ENCODE results near the gene JAZF1.
A peak's percentile ranks its signal among the peaks of the same experiment; 100 is the strongest.
"Not testable (repeated sequence)": the region's sequence is repeated elsewhere in the genome, so short reads cannot be mapped to it uniquely, and the experiment has no call there.

JAZF1 gene

GRCh38 chr7:28037220-28038010 is 143.2 kb downstream of the JAZF1 start:
- FAIRE-seq = peak; percentile 97

- FAIRE-seq = no peak
Measured at GRCh38 chr7:28036696-28037095, 143.9 kb downstream of the JAZF1 start.

- FAIRE-seq = no peak
Measured at GRCh38 chr7:28033386-28033785, 147.2 kb downstream of the JAZF1 start.

- FAIRE-seq = no peak
Measured at GRCh38 chr7:28032738-28033380, 147.7 kb downstream of the JAZF1 start.

GRCh38 chr7:28029051-28029450 is 151.5 kb downstream of the JAZF1 start:
- no peak for FAIRE-seq

GRCh38 chr7:28028471-28028870 is 152.1 kb downstream of the JAZF1 start:
- FAIRE-seq = no peak

- no peak for FAIRE-seq
Measured at GRCh38 chr7:28026237-28026636, 154.4 kb downstream of the JAZF1 start.

- FAIRE-seq = no peak
Measured at GRCh38 chr7:28024786-28025334, 155.7 kb downstream of the JAZF1 start.

GRCh38 chr7:28020302-28020940 is 160.2 kb downstream of the JAZF1 start:
- FAIRE-seq = peak; percentile 12

GRCh38 chr7:28018856-28019465 is 161.6 kb downstream of the JAZF1 start:
- no peak for FAIRE-seq

- FAIRE-seq = no peak
Measured at GRCh38 chr7:28018446-28018845, 162.1 kb downstream of the JAZF1 start.

- no peak for FAIRE-seq
Measured at GRCh38 chr7:28018020-28018419, 162.6 kb downstream of the JAZF1 start.

- FAIRE-seq = no peak
Measured at GRCh38 chr7:28017372-28017771, 163.2 kb downstream of the JAZF1 start.

GRCh38 chr7:28016297-28016696 is 164.3 kb downstream of the JAZF1 start:
- no peak for FAIRE-seq

- no peak for FAIRE-seq
Measured at GRCh38 chr7:28015169-28015568, 165.4 kb downstream of the JAZF1 start.

GRCh38 chr7:28014340-28014739 is 166.3 kb downstream of the JAZF1 start:
- FAIRE-seq = not testable (repeated sequence)

GRCh38 chr7:28013441-28013840 is 167.2 kb downstream of the JAZF1 start:
- no peak for FAIRE-seq

GRCh38 chr7:28013019-28013418 is 167.6 kb downstream of the JAZF1 start:
- FAIRE-seq = no peak

- FAIRE-seq = no peak
Measured at GRCh38 chr7:28008911-28009310, 171.7 kb downstream of the JAZF1 start.

- FAIRE-seq = no peak
Measured at GRCh38 chr7:28008171-28008570, 172.4 kb downstream of the JAZF1 start.

- FAIRE-seq = no peak
Measured at GRCh38 chr7:28006491-28006890, 174.1 kb downstream of the JAZF1 start.

GRCh38 chr7:28005847-28006231 is 174.8 kb downstream of the JAZF1 start:
- FAIRE-seq = no peak

Data from endometrium (tissue), 2 donors.